Measurements from ENCODE around the gene IL17D.

- no peak for TF ChIP-seq CTCF (IDR thresholded peaks at IDR 0.05; ENCODE audit: borderline replicate concordance, extremely low read depth, low read length, poor library complexity, severe bottlenecking)
- no peak for TF ChIP-seq EZH2 (IDR thresholded peaks at IDR 0.05; ENCODE audit: borderline replicate concordance, low read depth, low read length, severe bottlenecking)
These were observed 29.8 kb upstream of the IL17D start for GRCh38 chr13:20673715-20674114.

Data from DND-41 (cell line).